HCT116 (cell line): ENCODE data around the gene UMAD1. TPM values are rescaled to one million over a fixed set of nuclear protein-coding genes. Genes with fewer than 3 reads are reported as not detected.

Source experiments
- ATAC-seq: fragments of 200-7000 bp; cut with Tn5 transposase; 2 replicates; pipeline ENCODE4 v1.9.1; 2020; ENCODE audit warnings: mild to moderate bottlenecking, moderate library complexity
- BruUV-seq: library from RNA; stranded (reverse); fragments of 400-500 nt; replicated peaks from 2 replicates; lab custom pipeline; 2021; lab: Mats Ljungman, UMichigan
- CTCF ChIA-PET: fragments of 300-600 bp; sonication (Branson Sonifier 250); formaldehyde crosslinking; loops from one replicate; lab custom pipeline; 2021; ENCODE audit warnings: antibody characterized with exemption; lab: Charles Lee
- POLR2A ChIA-PET: fragments of 300-600, 350-600 bp; sonication (Branson Sonifier 250); formaldehyde crosslinking; loops from one replicate; lab custom pipeline; 2021; ENCODE audit warnings: antibody characterized with exemption; lab: Charles Lee
- RAD21 ChIA-PET, 2 experiments: fragments of 300-600 bp; sonication (Branson Sonifier 250); formaldehyde crosslinking; loops; one replicate each; lab custom pipeline; 2023; ENCODE audit warnings: low total read pairs in 2 of 2; ENCODE audit not compliant: uncharacterized antibody in 2 of 2, unreplicated experiment in 2 of 2, low non-redundant PET in 1 of 2; lab: Charles Lee
- DNase-seq: peaks from one replicate; pipeline ENCODE4 v3.0.0-alpha.2; 2010; ENCODE audit warnings: low read depth, low spot score
- H2AFZ ChIP-seq: fragments of 200-600 bp; shearing (Covaris generic), sonication (generic); 2 replicates; pipeline ENCODE4 v1.6.1; 2017; ENCODE audit warnings: low read depth, mixed run types, mixed read lengths, antibody characterized with exemption, low read length; ENCODE audit not compliant: poor library complexity, severe bottlenecking
- H3K27ac ChIP-seq: 2 replicates; pipeline ENCODE4 v1.5.1; 2012; ENCODE audit warnings: low read depth, low read length
- H3K27me3 ChIP-seq: fragments of 200-600 bp; sonication (generic); 2 replicates; pipeline ENCODE4 v1.6.1; 2016; ENCODE audit warnings: mixed run types, low read length, mixed read lengths; ENCODE audit not compliant: insufficient read depth
- H3K36me3 ChIP-seq, 2 experiments: fragments of 200-500 bp in 1 of 2; fragments of 200-600 bp in 1 of 2; sonication (Bioruptor generic) in 1 of 2; sonication (generic) in 1 of 2; 2 replicates each; pipeline versions ENCODE4 v1.5.1 to v1.6.1; 2014 to 2016; ENCODE audit warnings: low read length in 2 of 2, inconsistent platforms in 1 of 2, mixed read lengths in 1 of 2, mixed run types in 1 of 2; ENCODE audit not compliant: insufficient read depth in 2 of 2, control insufficient read depth in 1 of 2
- H3K4me1 ChIP-seq, 2 experiments: fragments of 200-600 bp in 1 of 2; sonication (generic) in 1 of 2; 2 replicates each; pipeline versions ENCODE4 v1.5.1 to v1.6.1; 2012 to 2017; ENCODE audit warnings: low read length in 2 of 2, inconsistent platforms in 1 of 2, mild to moderate bottlenecking in 1 of 2, mixed read lengths in 1 of 2, mixed run types in 1 of 2, moderate library complexity in 1 of 2; ENCODE audit not compliant: insufficient read depth in 2 of 2, control insufficient read depth in 1 of 2
- H3K4me2 ChIP-seq: fragments of 200-600 bp; sonication (generic); 2 replicates; pipeline ENCODE4 v1.6.1; 2017; ENCODE audit warnings: mixed run types, low read length, mixed read lengths
- H3K4me3 ChIP-seq, 2 experiments: fragments of 200-600 bp in 1 of 2; sonication (generic) in 1 of 2; replicated peaks in 1 of 2; 2 replicates each; pipeline ENCODE4 v1.5.1; 2011 to 2016; ENCODE audit warnings: low read length in 2 of 2, control low read depth in 1 of 2, low read depth in 1 of 2, mild to moderate bottlenecking in 1 of 2, mixed read lengths in 1 of 2, mixed run types in 1 of 2
- H3K79me2 ChIP-seq: fragments of 200-600 bp; sonication (generic); 2 replicates; pipeline ENCODE4 v1.6.1; 2017; ENCODE audit warnings: mild to moderate bottlenecking, mixed run types, low read length, moderate library complexity, mixed read lengths; ENCODE audit not compliant: insufficient read depth
- H3K9ac ChIP-seq: fragments of 200-600 bp; sonication (generic); 2 replicates; pipeline ENCODE4 v1.6.1; 2016; ENCODE audit warnings: low read length, mixed read lengths
- H3K9me2 ChIP-seq: fragments of 200-600 bp; sonication (generic), shearing (Covaris generic); 2 replicates; pipeline ENCODE4 v1.6.1; 2017; ENCODE audit warnings: mixed run types, mild to moderate bottlenecking, moderate library complexity; ENCODE audit not compliant: insufficient read depth
- H3K9me3 ChIP-seq, 2 experiments: fragments of 200-500 bp in 1 of 2; fragments of 200-600 bp in 1 of 2; sonication (Bioruptor generic) in 1 of 2; sonication (generic) in 1 of 2; 2 replicates each; pipeline ENCODE4 v1.6.1; 2014 to 2017; ENCODE audit warnings: low read length in 2 of 2, mixed read lengths in 2 of 2, inconsistent platforms in 1 of 2, low read depth in 1 of 2, mild to moderate bottlenecking in 1 of 2, mixed run types in 1 of 2, moderate library complexity in 1 of 2; ENCODE audit not compliant: control insufficient read depth in 1 of 2, insufficient read depth in 1 of 2
- H4K20me1 ChIP-seq: fragments of 200-600 bp; sonication (generic), shearing (Covaris generic); 2 replicates; pipeline ENCODE4 v1.6.1; 2017; ENCODE audit warnings: mixed run types, mild to moderate bottlenecking, moderate library complexity; ENCODE audit not compliant: insufficient read depth
- CEBPB ChIP-seq: IDR thresholded peaks from 2 replicates; pipeline ENCODE4 v1.6.1; 2012; ENCODE audit warnings: low read depth
- ELF1 ChIP-seq: IDR thresholded peaks from 2 replicates; pipeline ENCODE4 v1.6.1; 2012; ENCODE audit warnings: low read depth, borderline replicate concordance
- FOSL1 ChIP-seq: IDR thresholded peaks from 2 replicates; pipeline ENCODE4 v1.6.1; 2012; ENCODE audit warnings: low read depth
- JUND ChIP-seq: IDR thresholded peaks from 2 replicates; pipeline ENCODE4 v1.6.1; 2012
- POLR2A ChIP-seq: IDR thresholded peaks from 2 replicates; pipeline ENCODE4 v1.7.0; 2011; ENCODE audit warnings: borderline replicate concordance; ENCODE audit not compliant: insufficient read depth, insufficient read length; ENCODE audit errors: extremely low read depth
- REST ChIP-seq: IDR thresholded peaks from 2 replicates; pipeline ENCODE4 v1.6.1; 2012; ENCODE audit warnings: low read depth
- SP1 ChIP-seq: IDR thresholded peaks from 2 replicates; pipeline ENCODE4 v1.6.1; 2012; ENCODE audit warnings: low read depth
- SRF ChIP-seq: IDR thresholded peaks from 2 replicates; pipeline ENCODE4 v1.6.1; 2012; ENCODE audit warnings: low read depth
- TCF7L2 ChIP-seq: IDR thresholded peaks from 2 replicates; pipeline ENCODE4 v1.7.0; 2011; ENCODE audit warnings: borderline replicate concordance, inconsistent platforms; ENCODE audit not compliant: insufficient read depth, insufficient read length; ENCODE audit errors: extremely low read depth
- ZFX ChIP-seq: fragments of 450-650 bp; IDR thresholded peaks from 2 replicates; pipeline ENCODE4 v1.6.1; 2017
- ZNF274 ChIP-seq: fragments of 200-500 bp; sonication (Bioruptor generic); IDR thresholded peaks from 2 replicates; pipeline ENCODE4 v1.6.1; 2014; ENCODE audit warnings: mild to moderate bottlenecking, low read depth, low read length, inconsistent platforms
- intact Hi-C: fragments of 100-400 bp; cut with micrococcal nuclease; formaldehyde crosslinking; loops from 2 replicates; pipeline ENCODE4 v1.10.0; 2022
- total RNA-seq: library from RNA; stranded (reverse); gene quantifications from one replicate; pipeline ENCODE4 v1.2.1, GENCODE V29; 2021; ENCODE audit not compliant: unreplicated experiment
- TF ChIP-seq, protein P1 (sequence below), 3 experiments: fragments of 200-600 bp in 1 of 3; sonication (generic) in 1 of 3; IDR thresholded peaks in 2 of 3; conservative IDR thresholded peaks in 1 of 3; 2 replicates each; pipeline ENCODE4 v1.5.1; 2012 to 2017; ENCODE audit warnings: low read depth in 2 of 3, low read length in 2 of 3, antibody characterized with exemption in 1 of 3, borderline replicate concordance in 1 of 3, control low read depth in 1 of 3, mild to moderate bottlenecking in 1 of 3, mixed read lengths in 1 of 3, mixed run types in 1 of 3, moderate library complexity in 1 of 3; ENCODE audit not compliant: insufficient read depth in 1 of 3

UMAD1 gene
- total RNA-seq, 1 experiment from 2014 or later: 12.7 TPM

DNA sequence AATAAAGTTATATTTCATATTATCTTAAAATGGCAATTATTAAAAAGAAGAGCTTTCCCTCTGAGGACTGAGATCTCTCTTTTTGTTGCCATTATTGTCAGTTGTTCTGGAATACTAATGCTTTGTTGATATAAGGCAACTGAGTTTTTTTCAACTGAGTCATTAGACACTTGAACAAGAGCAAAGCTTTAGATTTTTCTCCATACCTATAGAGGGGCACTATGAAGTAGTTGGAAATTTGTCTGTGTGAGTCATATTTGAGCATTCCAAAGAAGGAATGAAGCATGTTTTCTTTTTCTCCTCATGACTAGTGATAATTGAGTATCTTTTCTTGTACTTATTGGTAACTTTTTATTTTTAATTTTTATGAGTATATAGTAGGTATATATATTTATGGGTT lies 53.3 kb downstream of the UMAD1 start:
- CTCF ChIA-PET: interaction anchor here (1.1 kb wide), 1 partner anchor 13 kb away, joined by 4 read pairs; no protein-coding TSS in a partner anchor
- no peak overlapping the region for H3K4me3 ChIP-seq
- H2AFZ ChIP-seq: no peak overlapping the region
- BruUV-seq: no TSS peak
- TF ChIP-seq CEBPB: 0 out of 2 replicates have a peak, but pooled peaks have one; percentile 31
- TF ChIP-seq SRF: peak; percentile 32; the same call in 1 of the 2 replicates
- TF ChIP-seq TCF7L2: no peak
- TF ChIP-seq SP1: peak; percentile 33; the same call in 1 of the 2 replicates
- TF ChIP-seq ZFX: no peak
- no peak for TF ChIP-seq ZNF274
- TF ChIP-seq FOSL1: peak; percentile 57; the same call in 1 of the 2 replicates
- TF ChIP-seq ELF1: no peak
- TF ChIP-seq, protein P1, sequence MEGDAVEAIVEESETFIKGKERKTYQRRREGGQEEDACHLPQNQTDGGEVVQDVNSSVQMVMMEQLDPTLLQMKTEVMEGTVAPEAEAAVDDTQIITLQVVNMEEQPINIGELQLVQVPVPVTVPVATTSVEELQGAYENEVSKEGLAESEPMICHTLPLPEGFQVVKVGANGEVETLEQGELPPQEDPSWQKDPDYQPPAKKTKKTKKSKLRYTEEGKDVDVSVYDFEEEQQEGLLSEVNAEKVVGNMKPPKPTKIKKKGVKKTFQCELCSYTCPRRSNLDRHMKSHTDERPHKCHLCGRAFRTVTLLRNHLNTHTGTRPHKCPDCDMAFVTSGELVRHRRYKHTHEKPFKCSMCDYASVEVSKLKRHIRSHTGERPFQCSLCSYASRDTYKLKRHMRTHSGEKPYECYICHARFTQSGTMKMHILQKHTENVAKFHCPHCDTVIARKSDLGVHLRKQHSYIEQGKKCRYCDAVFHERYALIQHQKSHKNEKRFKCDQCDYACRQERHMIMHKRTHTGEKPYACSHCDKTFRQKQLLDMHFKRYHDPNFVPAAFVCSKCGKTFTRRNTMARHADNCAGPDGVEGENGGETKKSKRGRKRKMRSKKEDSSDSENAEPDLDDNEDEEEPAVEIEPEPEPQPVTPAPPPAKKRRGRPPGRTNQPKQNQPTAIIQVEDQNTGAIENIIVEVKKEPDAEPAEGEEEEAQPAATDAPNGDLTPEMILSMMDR (IDR thresholded peaks at IDR 0.05 in 2 of 3, conservative IDR thresholded peaks at IDR 0.05 in 1 of 3; ENCODE audit: borderline replicate concordance in 1 of 3, insufficient read depth in 1 of 3, low read depth in 2 of 3, low read length in 2 of 3): no peak
- TF ChIP-seq REST: no peak
- TF ChIP-seq POLR2A: no peak
- peak; percentile 44 for TF ChIP-seq JUND
- H3K27me3 ChIP-seq: no peaks in the 10 kb centered on the region
- no peaks in the 10 kb centered on the region for H3K9me3 ChIP-seq
- no peaks in the 10 kb centered on the region for H4K20me1 ChIP-seq
- intact Hi-C loops: no loop called here
- H3K9me2 ChIP-seq: no peaks in the 10 kb centered on the region
- H3K79me2 ChIP-seq: no peaks in the 10 kb centered on the region
- DNase-seq: peak; percentile 51
- POLR2A ChIA-PET: no interaction called here
- ATAC-seq: peak; percentile 60
- RAD21 ChIA-PET: no interaction called here
- peak overlapping the region; percentile 49 for H3K4me2 ChIP-seq
- no peak overlapping the region; the same call in 1 of the 2 replicates for H3K27ac ChIP-seq
- H3K9ac ChIP-seq: no peak overlapping the region
- H3K36me3 ChIP-seq: no peaks in the 10 kb centered on the region
- peaks cover 29 to 47% of the 10 kb centered on the region in 2 experiments for H3K4me1 ChIP-seq
